NB4 (cell line): ENCODE data around the gene STX8.

Experiments
- DNase-seq: peaks from one replicate; pipeline ENCODE4 v3.0.0; 2010; ENCODE audit warnings: low read depth
- H3K4me3 ChIP-seq: one replicate; pipeline ENCODE4 v1.5.1; 2011; ENCODE audit warnings: mild to moderate bottlenecking, low read depth, low read length, moderate library complexity
- MYC ChIP-seq: IDR thresholded peaks from 2 replicates; pipeline ENCODE4 v1.6.1; 2011; ENCODE audit warnings: low read depth, low read length
- POLR2A ChIP-seq: IDR thresholded peaks from 2 replicates; pipeline ENCODE4 v1.6.1; 2011; ENCODE audit warnings: mild to moderate bottlenecking; ENCODE audit not compliant: insufficient read length; ENCODE audit errors: extremely low read depth
- TF ChIP-seq, protein P1 (sequence below): IDR thresholded peaks from one replicate; pipeline ENCODE4 v1.5.1; 2012; ENCODE audit warnings: low read depth, low read length
- TF ChIP-seq, protein P2 (sequence below): IDR thresholded peaks from 2 replicates; pipeline ENCODE4 v1.6.1; 2011; ENCODE audit warnings: low read depth, low read length

Gene STX8

GRCh38 chr17:9443811-9444210 is 131.8 kb downstream of the STX8 start:
- H3K4me3 ChIP-seq, result no peak overlapping the region
- TF ChIP-seq MYC (no peak), POLR2A (no peak)
- TF ChIP-seq, protein P1, sequence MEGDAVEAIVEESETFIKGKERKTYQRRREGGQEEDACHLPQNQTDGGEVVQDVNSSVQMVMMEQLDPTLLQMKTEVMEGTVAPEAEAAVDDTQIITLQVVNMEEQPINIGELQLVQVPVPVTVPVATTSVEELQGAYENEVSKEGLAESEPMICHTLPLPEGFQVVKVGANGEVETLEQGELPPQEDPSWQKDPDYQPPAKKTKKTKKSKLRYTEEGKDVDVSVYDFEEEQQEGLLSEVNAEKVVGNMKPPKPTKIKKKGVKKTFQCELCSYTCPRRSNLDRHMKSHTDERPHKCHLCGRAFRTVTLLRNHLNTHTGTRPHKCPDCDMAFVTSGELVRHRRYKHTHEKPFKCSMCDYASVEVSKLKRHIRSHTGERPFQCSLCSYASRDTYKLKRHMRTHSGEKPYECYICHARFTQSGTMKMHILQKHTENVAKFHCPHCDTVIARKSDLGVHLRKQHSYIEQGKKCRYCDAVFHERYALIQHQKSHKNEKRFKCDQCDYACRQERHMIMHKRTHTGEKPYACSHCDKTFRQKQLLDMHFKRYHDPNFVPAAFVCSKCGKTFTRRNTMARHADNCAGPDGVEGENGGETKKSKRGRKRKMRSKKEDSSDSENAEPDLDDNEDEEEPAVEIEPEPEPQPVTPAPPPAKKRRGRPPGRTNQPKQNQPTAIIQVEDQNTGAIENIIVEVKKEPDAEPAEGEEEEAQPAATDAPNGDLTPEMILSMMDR, result no peak
- TF ChIP-seq, protein P2, sequence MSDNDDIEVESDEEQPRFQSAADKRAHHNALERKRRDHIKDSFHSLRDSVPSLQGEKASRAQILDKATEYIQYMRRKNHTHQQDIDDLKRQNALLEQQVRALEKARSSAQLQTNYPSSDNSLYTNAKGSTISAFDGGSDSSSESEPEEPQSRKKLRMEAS, result no peak
- no peak for DNase-seq

- TF ChIP-seq, protein P2, result no peak
- no peak for TF ChIP-seq POLR2A
- TF ChIP-seq MYC, result no peak
- TF ChIP-seq, protein P1, result no peak
- no peak for DNase-seq
- H3K4me3 ChIP-seq, result no peak overlapping the region
These were observed 135.8 kb downstream of the STX8 start for GRCh38 chr17:9439851-9440250.

DNA sequence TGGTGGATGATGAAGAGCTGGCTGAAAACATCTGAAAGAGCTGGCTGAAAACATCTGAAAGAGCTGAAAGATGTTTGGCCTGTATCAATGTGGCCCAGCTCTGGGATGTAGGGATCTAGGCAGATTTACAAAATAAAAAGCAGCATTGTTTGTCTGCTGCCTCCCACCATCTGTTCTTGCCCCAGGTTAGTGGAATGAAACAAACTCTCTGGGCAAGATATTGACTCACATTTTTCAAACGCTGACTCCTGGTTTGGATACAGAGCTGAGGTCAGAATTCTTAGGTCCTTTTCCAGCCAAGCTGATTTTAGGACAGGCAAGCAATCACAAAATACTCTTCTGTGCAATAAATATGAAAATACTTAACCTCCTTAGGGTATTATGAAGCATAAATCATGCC is 139.0 kb downstream of the STX8 start:
- no peak overlapping the region for H3K4me3 ChIP-seq
- DNase-seq, result no peak
- no peak for TF ChIP-seq POLR2A
- TF ChIP-seq MYC, result no peak
- TF ChIP-seq, protein P2, result no peak
- TF ChIP-seq, protein P1, result no peak

DNA sequence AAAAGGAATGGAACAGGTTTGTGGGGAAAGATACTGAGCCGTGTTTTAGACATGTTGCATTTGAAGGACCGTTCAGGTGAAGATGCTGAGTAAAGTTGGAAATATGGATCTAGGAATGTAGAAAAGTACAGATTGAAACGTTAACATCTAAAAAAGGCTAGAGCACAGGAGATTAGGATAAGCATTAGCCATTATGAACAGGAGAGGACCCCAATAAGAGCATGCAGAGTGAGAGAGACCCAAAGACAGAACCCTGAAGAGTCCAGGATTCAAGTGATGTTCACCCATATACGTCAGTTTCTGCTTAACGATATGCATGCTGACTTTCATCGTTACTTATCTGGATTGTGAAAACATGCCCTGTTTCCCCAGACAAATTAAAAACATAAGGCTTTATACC is 140.5 kb downstream of the STX8 start:
- TF ChIP-seq, protein P1, result no peak
- no peak overlapping the region for H3K4me3 ChIP-seq
- no peak for DNase-seq

DNA sequence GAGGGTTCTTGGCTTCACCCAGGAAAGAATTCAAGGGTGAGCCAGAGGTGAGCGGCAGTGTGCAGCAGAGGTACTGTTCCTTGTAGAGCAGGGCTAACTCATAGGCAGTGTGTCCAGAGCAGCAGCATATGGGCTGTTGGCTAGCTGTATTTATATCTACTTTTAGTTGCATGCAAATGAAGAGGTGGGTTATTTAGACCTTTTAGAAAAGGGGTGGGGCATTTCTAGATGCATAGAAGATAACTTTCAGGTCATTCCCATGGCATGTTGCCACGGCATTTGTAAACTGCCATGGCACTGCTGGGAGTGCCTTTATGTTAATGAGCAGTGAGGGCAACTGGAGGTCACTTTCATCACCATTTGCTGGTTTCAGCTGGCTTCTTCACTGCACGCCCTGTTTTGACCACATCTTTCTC is 141.0 kb downstream of the STX8 start:
- no peak overlapping the region for H3K4me3 ChIP-seq
- no peak for TF ChIP-seq POLR2A
- TF ChIP-seq MYC, result no peak
- TF ChIP-seq, protein P2, result no peak
- TF ChIP-seq, protein P1, result no peak
- no peak for DNase-seq

- H3K4me3 ChIP-seq, result no peak overlapping the region
- no peak for DNase-seq
- TF ChIP-seq MYC (no peak), POLR2A (no peak)
- TF ChIP-seq, protein P1, result no peak
- TF ChIP-seq, protein P2, result no peak
These were observed 142.6 kb downstream of the STX8 start for GRCh38 chr17:9432934-9433421.
